Stimulated activated CD4-positive, alpha-beta T cell treated with anti-CD3 and anti-CD28 coated beads, Interleukin-4, amount 100 ng/mL, for 48 hours (primary cell): ENCODE data around the gene LURAP1L.

Source experiments
- DNase-seq, 2 donors: peaks; one replicate each; pipeline ENCODE4 v3.0.0-alpha.2; 2020; ENCODE audit warnings: low read depth in 2 of 2

LURAP1L gene

GRCh38 chr9:12813533-12813932, 38.7 kb downstream of the LURAP1L start:
- DNase-seq: no peak

- DNase-seq: no peak
Observed at GRCh38 chr9:12813960-12814876, 39.4 kb downstream of the LURAP1L start.

GRCh38 chr9:12814877-12815237, 40.0 kb downstream of the LURAP1L start:
- DNase-seq: no peak

GRCh38 chr9:12815888-12816287, 41.1 kb downstream of the LURAP1L start:
- DNase-seq: no peak

GRCh38 chr9:12816656-12817101, 41.9 kb downstream of the LURAP1L start:
- DNase-seq: no peak

DNA sequence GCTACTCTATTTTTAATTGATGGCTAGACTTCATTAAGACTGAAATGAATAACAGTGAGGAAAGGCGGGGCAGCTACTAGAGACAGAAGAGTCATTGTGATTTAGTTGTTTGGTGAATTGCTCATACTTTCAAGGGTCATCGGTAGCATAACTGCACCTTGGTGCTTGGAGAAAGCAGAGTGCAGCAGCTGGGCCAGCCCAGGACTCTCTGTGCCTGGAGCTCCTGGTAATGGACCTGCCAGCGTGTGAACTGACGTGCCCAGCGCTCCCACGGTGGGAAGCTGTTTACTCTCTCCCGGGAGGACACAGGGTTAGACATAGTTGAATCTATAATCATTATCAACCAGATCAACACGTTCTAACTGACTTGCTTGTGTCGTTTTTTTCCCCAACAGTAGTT, 42.9 kb downstream of the LURAP1L start:
- DNase-seq: no peak

- no peak for DNase-seq
Observed at GRCh38 chr9:12818431-12819000, 43.7 kb downstream of the LURAP1L start.

DNA sequence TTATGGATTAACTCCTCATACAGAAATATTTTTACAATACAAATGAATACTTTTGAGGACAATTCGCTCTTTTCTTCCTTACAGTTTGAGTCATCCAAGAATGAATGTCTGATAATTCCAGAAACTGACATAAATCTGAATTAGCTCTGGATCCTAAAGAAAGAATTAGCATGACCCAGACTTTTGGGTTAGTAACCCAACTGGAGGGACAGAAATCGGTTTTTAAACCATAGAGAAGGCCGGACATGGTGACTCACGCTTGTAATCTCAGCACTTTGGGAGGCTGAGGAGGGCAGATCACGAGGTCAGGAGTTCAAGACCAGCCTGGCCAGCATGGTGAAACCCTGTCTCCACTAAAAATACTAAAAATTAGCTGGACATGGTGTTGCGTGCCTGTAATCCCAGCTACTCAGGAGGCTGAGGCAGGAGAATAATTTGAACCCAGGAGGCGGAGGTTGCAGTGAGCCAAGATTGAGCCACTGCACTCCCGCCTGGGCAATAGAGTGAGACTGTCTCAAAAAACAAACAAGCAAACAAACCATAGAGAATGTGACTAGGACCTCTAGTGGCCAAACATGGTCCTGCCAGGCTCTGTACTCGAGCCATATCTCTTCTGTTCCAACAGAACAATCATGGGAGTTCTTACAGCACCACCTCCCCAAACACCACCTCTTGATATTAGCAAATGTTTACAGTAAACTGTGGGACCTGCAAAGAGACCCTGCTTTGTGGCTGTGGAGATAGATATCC, 44.8 kb downstream of the LURAP1L start:
- no peak for DNase-seq

DNA sequence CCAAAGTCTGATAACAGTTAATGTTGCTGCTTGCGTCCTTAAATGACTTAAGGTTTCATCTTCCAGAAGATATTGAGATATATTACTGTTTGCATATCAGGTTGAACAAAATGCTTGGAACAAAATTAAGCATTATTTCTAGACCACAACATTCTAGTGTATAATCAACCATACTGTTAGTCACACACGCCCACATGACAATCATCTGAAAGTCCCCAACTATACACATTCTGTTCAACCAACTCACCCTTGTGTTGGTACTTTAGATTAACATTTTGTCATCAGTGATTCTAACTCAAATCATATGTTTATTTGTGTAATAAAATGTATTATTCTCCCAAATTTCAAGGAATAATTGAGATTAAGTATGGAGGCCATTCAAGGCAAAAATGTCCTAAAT, 47.3 kb downstream of the LURAP1L start:
- no peak for DNase-seq

DNA sequence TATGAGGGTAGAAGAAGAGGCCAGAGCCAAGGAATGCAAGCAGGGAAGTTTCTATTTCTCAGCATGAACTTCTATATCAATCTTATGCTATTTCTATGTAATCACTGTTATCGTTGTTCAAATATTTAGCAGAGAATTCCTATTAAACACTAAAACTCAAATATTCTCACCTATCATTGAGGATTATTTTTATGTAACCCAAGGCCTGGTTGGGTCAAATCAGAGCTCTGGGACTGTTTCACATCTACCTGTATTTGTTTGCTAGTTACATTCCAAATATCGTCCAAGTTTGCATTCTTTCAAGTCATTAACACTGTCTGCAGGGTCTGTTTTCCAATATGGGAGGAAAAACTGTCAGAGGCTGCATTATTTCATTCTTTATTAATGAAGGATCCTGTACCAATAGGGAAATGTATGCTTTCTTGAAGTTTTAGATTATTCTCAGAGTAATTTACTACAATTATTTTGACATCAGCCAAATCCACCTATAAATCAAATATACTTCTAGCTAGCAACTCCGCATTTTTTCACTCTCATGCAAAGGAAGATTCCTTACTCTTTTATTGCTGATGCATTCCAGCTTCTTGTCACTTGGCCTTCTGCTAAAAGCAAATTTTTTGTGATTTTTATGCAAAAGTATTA, 52.2 kb downstream of the LURAP1L start:
- DNase-seq: no peak

DNA sequence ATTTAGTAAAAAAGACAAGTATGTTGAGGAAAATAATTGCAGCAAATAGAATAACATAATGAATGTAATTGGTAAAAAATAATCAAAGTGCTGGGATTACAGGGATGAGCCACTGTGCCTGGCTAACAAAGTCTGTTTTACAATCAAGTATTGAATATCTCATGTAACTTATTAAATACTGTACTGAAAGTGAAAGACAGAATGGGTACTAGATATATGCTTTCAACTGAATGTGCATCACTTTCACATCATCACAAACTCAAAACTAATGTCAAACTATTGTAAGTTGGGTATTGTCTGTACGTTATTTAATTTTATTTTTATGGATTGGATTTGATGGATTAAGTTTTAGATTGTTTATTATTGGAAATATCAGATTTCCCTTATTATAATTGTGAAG, 58.9 kb downstream of the LURAP1L start:
- DNase-seq: no peak

- no peak for DNase-seq
Observed at GRCh38 chr9:12838546-12838945, 63.7 kb downstream of the LURAP1L start.

DNA sequence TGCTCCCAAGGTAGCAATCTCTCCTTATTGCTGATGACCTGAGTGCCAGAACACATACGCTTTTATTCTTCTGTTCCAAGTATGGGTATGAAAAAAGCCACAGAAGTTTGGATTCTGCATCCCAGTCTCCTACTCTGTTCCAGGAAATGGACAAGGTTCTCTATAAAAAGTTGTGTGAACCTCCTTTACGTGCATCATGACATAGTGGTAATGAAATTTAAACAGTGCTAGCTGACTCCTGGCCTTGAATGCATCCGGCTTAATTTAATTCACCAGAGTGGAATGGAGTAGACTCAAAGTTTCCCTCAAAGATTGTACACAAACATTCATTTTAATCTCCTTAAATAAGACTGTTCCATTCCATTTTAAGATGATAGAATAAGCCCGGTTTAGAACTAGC, 68.9 kb downstream of the LURAP1L start:
- DNase-seq: no peak

- no peak for DNase-seq
Observed at GRCh38 chr9:12846035-12846434, 71.2 kb downstream of the LURAP1L start.

DNA sequence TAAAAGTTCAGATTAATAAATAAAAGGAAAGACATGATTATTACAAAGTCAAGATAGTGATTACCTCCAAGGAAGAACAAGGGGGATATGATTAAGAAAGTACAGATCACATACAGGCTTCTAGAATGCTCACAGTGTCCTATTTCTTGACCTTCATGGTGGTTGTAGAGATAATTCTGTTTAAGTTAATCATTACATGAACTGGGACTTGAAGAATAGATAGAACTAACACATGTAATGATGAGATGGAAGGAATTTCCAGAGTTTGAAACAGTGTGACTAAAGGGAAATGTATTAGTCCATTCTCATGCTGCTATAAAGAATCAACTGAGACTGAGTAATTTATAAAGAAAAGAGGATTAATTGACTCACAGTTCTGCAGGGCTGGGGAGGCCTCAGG, 72.7 kb downstream of the LURAP1L start:
- DNase-seq: no peak

DNA sequence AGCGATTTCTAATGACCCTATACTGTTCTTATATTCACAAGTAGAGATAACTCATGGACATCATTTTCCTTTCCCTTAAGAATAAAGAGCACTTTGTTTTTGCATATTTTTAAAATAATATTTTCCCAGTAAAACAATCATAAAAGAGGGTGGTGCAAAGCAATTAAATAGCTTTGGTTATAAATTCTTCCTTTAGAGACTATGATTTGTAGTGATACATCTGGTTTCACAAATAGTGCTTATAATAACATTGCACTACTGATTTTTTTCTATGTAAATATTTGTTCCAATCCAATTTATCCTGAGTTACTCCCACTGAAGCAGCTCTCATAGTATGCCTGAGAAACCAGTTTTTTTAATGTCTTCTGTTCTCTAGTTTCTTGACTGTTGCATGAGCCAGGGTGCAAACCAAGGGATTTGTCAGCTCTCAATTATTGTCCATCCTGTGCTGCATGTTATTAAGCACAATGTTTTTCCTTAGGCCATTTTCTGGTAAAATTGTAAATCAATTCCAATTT, 74.7 kb downstream of the LURAP1L start:
- no peak for DNase-seq

- no peak for DNase-seq
Observed at GRCh38 chr9:12851341-12852090, 76.7 kb downstream of the LURAP1L start.

- DNase-seq: no peak
Observed at GRCh38 chr9:12853051-12853450, 78.2 kb downstream of the LURAP1L start.

DNA sequence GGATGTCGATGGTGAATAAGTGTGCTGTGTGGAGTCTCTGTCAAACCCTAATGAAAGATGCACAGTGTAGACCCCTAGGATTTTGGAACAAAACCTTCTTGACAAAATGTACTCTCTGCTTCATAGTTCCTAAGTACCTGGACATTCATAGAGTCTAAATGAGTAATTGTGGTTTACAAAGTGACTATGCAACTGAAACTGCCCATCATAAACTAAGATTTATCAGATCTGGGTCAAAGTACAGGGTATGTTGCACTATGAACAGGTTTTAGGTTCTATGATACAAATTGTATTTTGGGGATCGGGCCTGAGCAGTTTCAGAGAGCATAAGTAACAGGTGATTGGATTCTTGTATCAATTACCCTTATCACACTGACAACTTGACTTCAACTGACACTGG, 79.4 kb downstream of the LURAP1L start:
- DNase-seq: no peak

DNA sequence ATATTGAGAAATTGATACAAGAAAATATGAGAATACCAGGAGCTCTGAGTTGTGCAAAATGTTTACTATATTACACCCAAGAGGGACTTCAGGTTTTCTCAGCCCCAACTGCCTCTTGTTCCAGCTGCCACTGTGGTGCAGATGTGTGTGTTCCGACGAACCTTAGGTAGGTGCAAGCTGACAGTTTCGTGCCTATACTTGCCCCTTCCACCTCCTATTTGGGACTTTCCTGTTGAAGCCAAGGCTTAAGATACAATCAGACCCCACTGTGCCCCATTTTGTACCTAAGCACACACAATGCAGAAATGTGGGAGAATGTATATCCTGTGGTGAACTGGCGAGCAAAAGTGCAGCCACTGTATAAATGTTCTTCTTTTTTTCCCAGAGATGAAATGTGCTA, 80.2 kb downstream of the LURAP1L start:
- DNase-seq: no peak

- DNase-seq: no peak
Observed at GRCh38 chr9:12856603-12857002, 81.8 kb downstream of the LURAP1L start.
